NCI-H774 (cell line): Measurements from ENCODE around the gene TET3.

Experiments
- DNase-seq: peaks from one replicate; lab custom pipeline; 2025; lab: John Stamatoyannopoulos, UW

Gene TET3

DNA sequence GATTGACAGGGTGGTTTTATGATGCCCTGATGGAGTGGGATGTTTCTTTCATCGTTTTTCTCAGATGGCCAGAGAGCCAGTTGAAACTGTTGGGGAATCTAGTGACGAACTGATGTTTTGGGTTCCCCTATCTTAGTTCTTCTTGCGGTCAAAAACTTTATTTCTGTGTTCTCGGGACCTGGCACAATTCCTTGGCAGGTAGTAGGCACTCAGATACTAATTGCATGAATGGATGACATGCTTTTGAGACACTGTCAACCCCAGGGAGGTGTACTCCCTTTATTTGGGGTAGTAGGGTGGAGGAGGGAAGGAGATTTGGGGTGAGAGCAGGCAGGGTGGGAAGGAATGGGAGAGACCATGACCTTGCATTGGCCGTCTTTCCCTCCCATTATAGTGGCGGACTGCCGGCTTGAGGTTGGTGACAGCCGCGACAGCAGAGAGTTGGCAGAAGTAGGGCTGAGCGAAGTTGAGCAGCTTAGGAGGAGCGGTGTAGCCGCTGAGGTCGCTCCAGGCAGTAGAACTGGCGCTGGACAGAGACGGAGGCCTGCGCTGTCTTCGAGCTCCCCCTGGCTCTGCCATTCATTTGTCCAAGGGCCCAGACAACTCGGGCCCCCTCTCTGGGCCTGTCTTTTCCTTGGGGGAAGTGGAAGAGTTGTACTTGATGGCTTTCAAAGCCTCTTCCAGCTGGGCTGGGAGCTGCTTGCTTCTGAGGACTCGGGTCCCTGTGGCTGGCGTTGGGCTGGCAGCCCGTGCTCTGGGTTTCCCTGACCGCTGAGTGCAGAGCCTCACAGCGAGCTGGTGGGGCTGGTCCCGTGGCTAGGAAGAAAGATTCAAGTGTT is 2.6 kb downstream of the TET3 start:
- DNase-seq = no peak

DNA sequence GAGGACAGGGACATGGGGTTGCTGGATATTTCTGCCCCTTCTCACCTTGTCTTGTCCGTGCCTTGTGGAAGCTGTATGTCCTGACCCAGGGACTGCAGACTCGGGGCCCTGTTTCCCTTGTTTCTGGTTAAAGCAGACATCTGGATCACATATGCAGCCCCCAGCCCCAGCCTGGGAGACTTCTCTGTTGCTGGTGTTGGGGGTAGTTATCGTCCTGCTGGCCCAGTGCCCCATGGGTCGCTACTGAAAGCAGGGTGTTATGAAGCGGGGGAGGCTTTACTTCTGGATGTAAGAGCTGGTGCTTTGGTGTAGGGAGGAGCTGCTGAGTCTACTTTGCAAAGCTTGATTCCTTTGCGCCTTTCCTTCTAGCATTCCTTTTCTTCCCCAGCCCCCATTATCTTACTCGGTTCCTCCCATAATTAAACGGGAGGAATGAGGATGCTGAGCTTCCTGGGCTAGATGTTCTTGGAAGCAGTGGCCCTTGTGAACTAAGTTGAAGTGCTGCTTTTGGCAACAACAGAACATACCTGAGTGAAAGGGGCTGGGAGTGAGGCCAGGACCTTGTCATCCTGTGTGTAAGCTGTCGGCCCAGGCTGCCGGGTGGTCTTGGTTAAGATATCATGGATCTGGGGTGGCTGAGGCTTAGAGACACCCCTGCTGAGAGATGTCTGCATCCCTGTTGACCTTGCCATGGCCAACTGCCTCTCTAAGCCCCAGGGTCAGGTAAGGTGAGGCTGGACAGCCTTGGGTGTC is 3.4 kb downstream of the TET3 start:
- no peak for DNase-seq

DNA sequence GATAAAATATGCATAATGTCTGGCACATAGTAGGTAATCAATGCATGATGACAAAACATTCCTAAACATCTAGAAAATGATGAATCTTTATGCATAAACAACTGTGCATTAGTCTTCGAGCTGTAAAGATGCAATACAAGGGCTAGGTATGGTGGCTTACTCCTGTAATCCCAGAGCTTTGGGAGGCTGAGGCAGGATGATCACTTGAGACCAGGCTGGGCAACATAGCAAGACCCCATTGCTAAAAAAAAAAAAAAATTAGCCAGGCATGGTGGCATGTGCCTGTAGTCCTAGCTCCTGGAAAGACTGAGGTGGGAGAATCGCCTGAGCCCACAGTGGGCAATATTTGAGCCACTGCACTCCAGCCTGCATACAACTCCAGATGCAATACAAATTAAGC is 5.3 kb downstream of the TET3 start:
- no peak for DNase-seq

DNA sequence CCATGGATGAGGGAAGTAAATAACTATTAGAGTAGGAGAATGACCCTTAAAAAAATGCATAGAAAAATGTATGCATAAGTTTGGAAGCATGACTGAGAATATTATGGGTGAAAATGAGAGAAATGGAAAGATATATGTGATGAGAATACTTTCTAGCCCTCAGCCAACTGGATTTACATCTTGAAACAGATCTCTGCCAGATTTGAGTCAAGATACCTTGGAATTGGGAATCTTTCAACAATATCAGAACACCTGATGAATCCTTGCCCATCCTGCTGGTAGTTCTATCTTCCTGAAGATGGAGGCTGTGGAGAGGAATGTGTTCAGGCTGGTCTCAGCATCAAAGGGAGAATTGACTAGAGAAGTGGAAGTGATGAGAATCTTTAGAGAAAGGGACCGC is 5.8 kb downstream of the TET3 start:
- no peak for DNase-seq

DNA sequence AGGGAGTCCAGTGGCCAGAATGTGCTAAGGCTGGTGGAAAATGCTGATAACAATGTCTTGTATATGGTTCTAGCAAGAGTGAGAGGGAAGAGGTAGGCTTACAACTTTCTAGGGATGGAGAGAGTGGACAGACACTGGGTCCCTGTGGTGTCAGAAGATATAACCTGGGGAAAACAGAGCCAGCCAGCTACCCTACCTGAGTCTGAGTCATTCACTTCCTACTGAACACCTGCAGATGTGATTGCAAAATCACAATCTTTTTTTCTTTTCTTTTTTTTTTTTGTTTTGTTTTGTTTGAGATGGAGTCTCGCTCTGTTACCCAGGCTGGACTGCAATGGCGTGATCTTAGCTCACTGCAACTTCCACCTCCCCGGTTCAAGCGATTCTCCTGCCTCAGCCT is 7.3 kb downstream of the TET3 start:
- no peak for DNase-seq

DNA sequence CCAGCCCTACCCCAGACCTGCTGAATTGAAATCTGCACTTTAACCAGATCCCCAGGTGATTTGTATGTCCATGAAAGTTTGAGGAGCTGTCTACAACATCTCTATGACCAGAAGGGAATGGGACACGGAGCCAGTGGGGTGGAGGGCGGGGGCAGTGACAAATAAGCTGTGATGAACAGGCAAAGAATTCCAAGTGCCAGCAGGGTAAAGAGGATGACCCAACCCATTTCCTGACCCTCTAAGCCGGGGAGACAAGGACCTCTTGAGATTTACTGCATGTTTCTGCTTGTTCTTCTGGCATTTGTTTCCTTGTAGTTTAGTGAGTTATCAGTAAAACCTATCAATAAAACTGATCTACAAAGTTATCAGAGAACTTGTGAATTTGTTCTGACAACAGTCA is 8.7 kb downstream of the TET3 start:
- no peak for DNase-seq

DNA sequence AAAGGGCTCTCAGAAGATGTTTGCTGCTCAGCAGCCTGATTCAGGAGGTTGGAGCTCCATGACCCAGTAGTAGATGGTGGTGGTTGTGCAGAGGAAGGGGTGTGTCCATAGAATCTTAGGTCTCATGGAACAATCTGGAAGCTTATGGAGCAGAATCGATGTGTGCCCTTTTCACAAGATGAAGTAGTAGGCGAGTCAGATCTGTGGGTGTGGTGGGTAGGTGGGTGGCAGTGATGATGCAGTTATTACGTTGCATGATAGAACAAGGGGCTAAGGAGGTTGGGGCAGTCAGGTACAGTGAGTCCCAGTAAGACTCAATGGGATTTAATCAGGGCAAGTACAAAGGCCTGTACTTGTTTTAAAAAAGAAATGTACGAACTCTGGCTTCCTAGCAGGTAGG is 9.1 kb downstream of the TET3 start:
- DNase-seq = no peak

DNA sequence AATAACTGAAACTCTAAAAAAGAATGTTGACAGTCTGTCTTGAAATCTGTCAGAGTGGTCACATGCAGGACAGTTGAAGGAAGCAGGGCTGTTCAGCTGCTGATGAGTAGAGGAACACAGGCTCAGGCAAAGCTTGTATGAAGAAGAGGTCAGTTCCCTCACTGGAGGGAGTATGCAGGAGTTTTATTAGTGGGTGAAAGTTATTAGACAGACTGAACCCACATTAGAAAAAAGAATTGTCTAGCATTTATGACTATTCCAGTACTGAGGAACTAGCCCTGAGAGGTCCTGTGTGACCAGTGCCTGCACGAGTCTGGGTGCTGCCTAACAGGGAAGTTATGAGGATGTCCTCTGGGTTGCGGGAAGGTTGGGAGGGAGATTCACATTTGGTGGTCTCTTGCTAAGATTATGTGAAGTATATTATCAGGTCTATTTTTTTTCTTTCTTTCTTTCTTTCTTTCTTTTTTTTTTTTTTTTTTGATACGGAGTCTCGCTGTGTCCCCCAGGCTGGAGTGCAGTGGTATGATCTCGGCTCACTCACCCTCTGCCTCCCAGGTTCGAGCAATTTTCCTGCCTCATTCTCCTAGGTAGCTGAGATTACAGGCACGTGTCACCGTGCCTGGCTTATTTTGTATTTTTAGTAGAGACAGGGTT is 9.6 kb downstream of the TET3 start:
- no peak for DNase-seq

DNA sequence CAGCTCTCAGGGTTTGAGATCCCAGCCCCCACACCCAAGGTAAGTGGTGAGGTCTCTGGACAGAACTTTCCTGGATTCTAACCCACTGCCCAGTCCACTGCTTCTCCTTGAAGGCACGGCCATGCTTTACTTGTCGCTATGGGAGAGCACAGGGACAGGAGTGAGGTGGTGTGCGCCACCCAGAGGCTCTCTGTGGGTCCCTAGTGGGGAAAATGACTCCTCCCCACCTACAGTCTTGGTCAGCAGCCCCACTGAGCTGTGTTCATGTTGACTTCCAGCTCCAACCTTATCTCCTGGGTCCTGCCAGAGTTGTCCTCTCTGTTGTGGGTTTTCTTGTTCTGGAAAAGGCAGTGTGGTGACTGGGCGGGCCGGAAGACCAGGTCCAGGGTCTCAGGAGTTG is 11.1 kb downstream of the TET3 start:
- DNase-seq = no peak

DNA sequence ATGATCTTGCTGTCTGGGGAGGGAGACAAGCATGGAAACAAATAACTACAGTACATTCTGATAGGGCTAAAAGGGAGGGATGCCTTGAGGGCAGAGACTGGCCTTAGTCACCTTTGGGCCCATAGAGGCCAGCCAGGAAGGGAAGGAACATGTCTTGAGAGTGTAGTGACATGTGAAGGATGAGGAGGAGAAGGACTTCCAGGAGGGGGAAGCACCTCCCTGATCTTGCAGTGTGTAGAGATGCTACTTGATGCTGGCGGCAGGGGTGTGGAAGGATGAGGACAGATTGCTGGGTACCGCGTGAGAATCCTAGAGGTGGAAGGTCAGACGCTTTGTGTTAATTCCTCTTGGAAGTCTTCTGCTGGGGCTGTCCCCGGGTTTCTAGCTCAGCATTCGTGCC is 13.1 kb downstream of the TET3 start:
- DNase-seq = no peak

DNA sequence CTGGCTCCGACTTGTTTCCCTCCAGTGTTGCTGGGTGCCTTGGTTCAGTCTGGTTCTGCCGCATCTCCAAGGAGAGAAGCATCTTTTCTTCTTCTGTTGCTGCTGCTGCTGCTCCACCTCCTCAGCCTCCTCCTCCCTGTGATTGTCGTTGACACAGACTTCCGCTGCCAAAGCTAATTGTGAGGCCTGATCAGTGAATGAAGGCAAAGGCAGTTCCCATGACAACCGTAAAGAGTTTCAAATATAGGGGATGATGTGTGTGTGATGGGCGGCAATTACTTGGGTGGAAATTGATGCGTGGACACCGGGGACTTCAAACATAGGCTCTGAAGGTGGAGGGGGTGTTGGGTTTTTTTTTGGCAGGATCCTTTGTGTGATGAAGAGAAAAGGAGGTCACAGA is 13.7 kb downstream of the TET3 start:
- no peak for DNase-seq

DNA sequence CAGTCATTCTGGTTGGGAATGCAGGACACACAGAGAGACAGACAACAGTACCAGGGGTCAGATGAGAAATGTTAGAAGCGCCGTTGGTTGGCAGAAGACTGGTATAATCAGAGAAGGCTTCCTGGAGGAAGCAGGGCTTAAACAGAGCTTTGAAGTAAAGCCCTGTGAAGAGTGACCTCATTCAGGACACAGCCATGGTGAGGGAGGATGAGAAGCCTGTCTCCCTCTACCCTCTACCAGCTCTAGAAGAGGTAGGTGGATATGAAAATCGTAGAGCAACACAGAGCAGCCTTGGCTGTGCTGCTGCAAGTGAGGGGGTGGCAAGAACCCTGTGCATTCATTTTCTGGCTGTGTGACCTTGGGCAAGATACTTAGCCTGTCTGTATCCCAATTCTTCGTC is 14.2 kb downstream of the TET3 start:
- no peak for DNase-seq

DNA sequence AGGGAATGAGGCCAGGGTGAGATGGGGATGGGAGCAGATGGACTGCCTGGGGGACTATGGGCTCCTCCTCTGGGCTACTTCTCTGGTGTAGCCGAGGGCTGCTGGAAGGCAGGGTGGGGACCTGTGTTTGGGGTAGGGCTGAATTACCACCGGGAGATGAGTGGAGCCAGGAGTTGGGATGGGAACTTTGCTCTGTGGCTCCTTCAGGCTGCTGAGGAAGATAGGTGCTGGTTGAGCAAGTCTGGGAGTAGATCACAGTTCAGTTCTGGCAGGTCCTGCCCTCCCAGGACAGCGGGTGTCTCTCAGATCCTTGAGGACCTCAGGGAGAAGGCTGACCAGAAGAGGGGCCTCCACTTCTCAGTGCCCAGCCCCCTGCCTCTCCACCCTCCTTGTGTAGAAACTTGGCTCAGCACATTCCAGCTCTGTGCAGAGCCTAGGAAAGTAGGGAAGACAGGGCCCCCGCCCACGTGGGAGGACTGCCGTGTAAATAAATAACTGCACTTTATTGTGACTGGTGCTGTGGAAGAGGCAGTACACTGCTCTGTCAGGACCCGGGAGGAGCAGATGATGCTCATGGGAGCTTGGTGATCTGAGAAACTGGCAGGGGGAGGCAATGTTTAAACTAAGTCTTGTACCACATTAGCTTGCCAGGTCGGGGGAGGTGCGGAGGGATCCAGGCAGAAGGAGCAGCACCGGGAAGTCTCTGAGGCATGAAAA is 15.3 kb downstream of the TET3 start:
- DNase-seq = no peak

DNA sequence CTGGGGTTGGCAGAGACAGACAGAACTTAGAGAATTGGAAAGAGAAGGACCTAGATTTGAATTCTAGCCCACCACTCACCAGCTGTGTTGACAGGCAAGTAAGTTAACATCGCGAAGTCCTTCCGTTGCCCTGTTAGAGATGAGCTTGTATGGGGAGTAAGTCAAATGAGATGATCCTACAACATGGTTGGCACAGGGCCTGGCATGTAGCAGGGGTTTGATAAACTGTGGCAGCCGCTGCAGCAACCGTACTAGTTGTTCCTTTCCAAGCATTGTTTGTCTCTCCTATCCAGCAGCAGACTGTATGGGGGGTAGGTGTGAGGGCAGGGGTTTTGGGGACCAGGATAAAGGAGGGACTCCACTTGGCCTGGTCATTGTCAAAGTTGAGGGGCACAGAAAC is 16.0 kb downstream of the TET3 start:
- no peak for DNase-seq

DNA sequence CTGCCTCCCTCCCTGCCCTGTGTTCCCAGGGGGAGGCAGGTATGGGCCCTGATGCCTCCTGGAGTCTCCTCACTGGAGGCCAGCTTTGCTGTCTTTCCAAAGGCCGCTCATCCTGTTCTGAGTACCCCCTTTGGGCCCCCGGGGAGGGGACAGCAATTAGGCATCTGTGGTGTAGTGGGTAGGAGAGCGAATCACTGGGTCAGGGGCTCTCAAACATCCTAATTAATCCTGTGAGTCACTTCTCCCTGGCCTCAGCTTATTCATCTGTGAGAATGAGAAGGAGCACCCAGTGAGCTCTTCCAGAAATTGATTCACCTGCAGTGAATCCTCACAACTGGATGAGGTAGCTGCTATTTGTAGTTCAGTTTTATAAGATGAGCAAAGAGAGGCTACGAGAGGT is 16.4 kb downstream of the TET3 start:
- no peak for DNase-seq

DNA sequence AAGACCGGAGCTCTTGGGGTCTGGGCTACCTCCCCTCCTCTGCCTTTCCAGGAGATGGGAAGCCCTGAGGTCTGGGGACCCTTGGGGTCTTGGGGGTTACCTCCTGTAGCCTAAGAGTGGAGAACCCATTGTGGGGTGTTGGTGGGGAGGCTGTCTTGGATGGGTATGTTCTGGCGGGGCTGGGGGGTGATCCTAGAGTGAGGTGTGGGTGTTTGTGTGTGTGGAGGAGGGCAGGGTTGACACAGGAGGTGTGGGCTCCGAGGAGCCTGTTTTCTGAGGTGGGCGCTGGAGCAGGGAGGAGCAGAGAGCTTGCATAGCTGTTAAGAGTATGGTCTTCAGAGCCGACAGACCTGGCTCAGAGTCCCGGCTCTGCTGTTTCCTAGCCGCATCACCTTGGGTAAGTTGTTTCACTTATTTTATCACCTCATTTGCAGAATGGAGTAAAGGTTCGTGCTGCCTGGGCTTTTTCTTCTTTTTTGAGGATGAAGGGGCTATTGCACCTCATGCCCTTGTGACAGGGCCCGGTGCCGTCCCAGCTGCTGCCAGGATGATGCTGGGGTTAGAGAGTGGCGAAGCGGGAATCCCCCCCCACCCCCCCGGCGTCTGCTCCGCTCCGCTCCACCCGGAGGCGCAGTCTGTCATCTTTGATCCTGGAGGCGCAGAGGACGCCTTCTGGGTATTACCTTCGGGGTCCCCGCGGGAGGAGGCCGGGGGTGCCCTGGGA is 17.2 kb downstream of the TET3 start:
- no peak for DNase-seq

DNA sequence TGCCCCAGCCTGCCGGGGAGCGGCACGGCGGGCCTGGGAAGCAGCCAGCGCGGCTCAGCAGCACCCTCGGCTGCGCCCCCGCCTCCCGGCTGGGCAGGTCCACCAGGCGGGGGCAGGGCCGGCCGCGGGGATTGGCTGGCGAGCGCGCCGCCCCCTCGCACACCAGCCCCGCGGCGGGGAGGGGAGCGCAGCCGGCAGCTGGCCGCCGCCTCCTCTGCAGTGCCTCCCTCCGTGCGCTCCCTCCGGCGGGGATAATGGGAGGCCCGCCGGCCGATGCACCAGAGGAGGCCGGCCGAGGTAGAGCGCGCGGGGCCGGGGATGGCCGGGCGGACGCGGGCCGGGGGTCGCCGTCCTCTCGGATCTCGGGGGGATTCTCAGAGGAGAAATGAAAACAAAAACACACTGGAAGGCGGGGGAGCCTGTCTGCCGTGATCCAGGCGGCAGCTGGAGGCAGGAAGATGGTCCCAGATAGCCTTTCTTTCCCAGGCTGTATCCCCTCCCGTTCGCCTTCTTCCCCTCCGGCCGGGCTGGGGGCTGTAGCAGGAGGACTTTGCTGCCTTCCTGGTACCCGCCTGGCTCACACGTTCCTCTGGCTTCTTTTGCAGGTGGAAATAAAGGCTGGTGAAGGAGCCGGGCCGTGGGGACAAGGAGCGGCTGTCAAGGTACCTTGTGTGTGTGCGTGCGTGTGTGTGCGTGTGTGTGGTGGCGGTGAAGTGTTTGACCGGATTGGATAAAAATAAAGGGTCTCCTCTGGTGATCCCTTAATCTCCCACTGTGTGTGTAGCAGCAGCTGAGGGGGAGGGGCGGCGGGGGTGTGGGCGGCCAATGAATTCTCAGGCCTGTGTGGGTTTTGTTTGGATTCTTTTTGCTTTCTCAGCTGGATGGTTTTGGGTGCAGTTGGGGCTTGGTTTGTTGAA is 18.1 kb downstream of the TET3 start:
- DNase-seq = peak; percentile 84

DNA sequence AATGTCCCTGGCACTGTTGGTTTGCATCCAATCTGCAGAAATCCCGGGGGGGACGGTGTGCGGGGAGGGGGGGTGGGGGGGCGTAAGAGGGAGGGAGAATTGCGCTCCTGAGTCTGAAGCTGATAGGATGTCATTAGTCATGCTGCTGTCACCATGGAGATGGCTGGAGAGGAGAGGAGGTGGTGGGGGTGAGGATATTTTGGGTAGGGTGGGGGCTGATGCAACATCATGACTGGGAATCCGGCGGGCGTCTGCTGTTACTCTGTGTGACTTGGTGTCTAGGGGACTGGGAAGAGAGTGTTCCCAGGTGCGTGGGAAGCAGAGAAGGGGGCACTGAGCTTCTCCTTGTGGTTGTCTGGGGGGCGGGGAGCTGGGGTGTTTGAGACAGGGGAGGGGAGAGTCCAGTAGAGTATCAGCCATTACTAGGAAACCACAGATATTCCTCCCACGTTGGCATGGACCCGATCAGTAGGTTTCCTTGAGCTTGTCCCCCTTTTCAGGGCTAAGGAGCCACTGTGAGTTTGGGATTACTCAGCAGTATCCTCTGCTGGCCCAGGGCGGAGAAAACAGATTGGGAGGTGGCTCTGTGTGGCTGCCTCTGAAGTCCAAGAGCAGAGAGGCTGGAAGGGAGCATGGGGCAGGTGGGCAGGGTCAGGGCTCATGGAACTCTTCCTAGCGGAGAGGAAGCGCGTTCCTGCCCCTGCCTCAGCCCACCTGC is 18.9 kb downstream of the TET3 start:
- no peak for DNase-seq

DNA sequence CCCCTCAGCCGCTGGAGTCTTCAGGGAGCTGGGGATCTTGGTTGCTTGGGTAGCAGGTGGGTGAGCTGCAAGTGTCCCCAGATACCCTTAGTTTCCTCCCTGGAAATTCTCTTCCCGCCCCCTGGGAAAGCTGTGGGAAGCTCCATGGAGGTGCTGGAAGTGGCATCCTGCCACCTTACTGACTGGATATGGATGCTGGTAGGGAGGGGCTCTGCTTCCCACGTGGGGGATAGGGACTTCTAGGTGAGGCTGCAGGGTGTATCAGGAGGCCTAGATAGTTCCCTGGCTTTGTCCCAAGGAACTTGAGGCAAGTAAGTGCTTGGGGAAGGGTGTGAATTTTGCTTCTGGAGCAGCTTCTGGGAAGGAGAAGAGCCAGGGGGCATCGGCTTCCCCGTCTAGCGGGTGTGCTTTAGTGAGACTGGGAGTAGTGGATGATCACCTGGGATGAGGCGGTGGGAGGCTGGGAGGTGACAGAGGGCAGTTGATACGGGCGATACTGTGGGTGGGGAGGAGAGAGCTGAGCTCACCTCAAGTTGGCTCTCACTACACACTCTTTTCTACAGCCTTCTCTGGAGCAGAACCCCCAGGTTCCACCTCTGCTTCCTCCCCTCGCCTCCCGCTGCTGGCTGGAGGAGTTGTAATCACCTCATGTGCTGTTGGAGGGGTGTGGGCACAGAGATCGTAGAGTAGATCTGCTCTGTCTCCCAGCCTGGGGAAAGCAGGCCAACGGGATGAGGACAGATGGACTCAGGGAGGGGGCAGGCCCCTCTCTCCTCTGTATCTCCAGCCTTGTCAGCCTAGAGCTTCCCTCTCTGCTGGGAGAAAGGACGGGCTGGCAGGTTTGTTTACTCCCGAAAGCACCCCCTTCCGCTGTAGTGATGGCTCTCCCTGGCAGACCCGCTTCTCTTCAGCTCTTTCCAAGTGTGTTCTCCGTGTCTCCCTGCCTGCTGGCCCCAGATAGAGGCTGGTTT is 19.8 kb downstream of the TET3 start:
- DNase-seq = no peak
